Right kidney (tissue), 1 donor: ENCODE results near the gene EMC8.
A peak's percentile ranks its signal among the peaks of the same experiment; 100 is the strongest.

Experiments used
- DNase-seq: peaks from one replicate; pipeline ENCODE4 v3.0.0-alpha.2; 2016

The EMC8 gene

DNA sequence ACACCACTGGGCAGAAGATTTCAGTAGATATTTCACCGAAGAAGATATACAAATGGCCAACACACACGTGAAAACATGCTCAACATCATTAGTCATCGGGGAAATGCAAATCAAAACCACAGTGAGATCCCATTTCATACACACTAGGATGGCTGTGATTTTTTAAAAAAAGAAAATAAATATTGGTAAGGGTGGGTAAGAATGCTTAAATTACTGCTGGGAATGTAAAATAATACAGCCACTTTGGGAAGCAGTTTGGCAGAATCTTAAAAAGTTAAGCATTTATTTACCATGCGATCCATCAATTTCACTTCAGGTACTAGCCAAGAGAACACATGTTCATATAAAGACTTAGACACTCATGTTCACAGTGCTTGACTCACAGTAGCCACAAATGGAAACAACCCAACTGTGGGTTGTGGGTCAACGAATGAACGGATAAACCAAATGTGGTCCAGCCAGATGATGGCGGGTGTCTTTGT lies 42.0 kb downstream of the EMC8 start:
- no peak for DNase-seq

DNA sequence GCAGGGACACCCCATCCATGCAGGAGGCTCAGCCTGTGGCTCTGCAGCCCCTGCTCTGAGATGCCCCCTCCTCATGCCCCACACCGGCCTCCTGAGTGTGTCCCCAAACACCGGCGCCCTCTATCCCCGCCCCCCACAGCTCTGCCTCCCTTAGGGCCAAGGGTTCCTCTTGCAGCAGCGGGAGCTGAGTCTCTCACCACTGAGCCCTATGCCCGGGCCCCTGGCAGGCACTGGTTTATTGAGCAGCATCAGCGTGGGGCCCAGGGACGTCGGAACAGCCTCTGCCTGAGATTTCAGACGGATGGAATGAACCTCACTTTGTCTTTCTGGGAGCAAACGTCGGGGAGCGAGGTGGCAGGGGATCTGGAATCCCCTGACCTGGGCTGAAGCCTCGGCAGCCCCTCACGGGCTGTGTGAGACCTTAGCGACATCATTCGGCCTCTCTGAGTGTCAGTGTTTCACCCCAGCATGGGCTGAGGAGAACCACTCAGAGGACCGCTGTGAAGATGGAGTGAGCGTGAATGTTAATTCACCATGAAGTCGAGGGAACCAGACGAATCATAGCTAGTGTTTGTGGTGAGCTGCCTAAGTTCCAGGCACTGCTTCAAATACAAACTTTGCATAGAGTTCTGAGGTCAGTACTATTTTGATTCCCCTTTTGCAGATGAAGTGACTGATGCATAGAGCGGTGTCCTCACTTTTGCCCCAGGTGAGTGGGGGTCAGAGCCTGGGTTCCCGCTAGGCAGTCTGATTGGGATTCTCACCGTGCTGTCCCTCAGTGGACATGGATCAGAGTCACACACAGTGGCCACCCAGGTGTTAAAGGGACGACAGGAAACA lies 43.2 kb downstream of the EMC8 start:
- DNase-seq: no peak

DNA sequence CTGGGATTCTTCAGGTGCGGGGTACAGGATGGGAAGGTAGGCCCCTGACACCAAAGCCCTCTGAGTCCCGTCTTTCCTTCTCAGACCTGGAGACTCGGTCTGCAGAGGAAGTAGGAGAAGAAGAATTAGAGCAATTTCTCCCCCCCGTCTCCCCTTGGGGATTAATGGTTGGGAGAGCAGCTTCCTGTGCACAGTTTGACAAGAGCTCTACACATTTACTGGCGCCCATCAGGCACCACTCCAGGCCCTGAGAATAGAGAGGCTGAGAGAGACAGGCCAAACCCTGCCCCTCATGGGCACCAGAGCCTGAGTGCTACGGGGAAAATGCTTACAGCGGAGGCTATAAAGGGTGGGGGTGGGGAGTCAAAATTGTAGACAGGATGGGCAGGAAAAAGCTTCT lies 44.9 kb downstream of the EMC8 start:
- no peak for DNase-seq

DNA sequence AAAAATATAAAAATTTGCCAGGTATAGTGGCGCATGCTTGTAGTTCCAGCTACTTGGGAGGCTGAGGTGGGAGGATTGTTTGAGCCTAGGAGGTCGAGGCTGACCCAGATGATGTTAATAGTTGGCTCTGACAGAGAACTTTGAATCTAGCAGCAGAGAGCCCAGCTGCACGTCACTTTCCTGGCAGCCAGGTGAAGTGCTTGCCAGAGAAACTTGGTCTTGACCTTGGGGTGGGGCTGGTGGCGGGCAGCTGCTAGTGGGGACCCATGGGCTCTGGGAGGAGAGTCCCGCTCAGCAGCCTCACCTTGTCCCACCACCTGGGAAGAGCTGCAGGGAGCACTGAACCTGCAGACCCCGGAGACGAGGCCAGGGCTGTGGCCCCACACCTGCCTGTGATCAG lies 45.4 kb downstream of the EMC8 start:
- DNase-seq: no peak

DNA sequence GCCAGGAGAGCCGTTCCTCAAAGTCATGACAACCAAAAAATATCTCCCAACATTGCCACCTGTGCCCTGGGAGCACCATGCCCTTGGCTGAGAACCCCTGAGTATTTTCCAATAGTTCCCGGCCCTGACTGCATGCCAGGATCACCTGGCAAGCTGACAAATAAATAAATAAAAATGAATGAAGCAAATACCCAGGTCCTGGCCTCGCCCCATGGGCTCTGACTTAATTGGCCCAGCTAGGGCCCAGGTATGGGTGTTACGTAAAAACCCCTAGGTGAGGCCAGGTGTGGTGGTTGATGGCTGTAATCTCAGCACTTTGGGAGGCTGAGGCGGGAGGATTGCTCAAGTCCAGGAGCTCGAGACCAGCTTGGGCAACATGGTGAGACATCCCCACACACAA lies 45.8 kb downstream of the EMC8 start:
- no peak for DNase-seq

DNA sequence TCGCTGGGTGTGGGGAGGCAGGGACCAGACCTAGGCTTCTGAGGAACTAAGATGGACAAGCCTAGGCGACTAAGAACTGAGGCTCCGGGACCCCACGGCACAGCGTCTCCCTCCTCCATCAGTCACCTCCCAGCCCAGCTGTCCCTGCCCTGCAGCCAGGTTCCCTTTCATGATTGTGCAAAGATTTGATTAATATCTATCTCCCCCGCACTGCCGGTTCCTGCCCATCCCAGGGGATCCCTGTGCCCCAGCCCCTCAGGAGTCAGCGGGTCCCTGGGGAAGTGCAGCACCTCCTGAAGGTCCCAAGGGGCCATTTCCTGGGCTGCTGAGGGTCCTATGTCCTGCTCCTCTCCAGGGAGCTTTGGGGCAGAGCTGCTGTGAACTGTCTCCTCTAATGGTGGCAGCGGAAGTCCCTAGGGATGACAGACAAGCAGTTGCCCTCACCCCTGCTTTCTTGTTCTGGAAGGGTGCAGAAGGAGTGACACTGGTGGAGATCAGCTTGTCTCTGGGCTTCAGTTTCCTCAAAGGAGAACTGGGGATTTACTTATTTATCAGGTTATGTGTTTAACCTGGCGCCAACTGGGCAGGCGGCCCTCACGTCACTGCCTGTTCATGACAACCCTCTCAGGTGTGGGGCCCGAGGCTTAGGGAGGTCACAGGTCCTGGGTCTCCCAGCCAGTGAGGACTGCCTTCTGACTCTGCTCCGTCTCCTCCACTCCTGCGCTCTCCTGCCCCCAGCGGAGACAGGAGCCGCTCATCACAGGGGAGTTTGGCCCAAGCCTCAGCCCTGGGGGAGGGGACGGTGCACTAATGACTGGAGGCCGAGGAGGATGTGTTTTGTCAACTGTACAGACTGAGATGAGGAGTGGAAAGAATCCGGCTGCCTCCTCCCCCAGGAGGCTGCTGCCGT lies 46.6 kb downstream of the EMC8 start:
- peak; percentile 51 for DNase-seq

DNA sequence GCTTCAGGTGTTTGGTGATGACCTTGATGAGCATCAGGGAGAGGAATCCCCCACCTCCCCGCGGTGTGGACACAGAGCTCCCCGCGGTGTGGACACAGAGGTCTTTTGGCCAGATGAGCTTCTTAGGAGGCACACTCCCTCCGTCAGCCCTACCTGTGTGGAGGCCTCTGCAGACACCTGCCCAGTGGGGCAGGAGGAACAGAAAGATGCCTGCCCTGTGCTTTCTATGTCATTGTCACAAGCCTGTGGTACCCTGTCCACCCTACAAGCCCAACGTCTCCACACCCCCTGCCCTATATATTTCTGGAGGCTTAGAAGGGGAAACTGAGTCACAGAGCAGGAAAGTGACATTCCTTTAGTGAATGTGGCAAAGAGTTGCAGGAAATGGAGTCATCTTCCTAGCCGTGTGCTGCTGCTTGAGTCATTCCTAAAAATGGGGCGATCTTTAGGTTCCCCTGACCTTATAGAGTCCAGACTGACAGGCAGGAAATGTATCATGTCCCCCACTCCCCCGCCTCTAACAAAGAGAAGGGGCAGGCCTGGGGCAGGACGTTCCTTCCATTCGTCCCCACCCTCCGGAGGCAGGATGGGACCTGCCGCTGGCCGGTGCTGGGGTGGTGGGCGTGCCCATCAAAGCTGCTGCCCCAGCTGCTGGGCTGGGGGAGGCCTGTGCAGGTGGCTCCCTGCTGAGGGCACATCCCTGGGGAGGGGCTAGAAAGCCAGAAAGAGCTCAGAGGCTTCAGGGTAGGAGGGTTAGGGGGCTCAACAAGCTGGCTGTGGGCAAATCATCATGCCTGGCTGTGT lies 47.4 kb downstream of the EMC8 start:
- peak; percentile 29 for DNase-seq

DNA sequence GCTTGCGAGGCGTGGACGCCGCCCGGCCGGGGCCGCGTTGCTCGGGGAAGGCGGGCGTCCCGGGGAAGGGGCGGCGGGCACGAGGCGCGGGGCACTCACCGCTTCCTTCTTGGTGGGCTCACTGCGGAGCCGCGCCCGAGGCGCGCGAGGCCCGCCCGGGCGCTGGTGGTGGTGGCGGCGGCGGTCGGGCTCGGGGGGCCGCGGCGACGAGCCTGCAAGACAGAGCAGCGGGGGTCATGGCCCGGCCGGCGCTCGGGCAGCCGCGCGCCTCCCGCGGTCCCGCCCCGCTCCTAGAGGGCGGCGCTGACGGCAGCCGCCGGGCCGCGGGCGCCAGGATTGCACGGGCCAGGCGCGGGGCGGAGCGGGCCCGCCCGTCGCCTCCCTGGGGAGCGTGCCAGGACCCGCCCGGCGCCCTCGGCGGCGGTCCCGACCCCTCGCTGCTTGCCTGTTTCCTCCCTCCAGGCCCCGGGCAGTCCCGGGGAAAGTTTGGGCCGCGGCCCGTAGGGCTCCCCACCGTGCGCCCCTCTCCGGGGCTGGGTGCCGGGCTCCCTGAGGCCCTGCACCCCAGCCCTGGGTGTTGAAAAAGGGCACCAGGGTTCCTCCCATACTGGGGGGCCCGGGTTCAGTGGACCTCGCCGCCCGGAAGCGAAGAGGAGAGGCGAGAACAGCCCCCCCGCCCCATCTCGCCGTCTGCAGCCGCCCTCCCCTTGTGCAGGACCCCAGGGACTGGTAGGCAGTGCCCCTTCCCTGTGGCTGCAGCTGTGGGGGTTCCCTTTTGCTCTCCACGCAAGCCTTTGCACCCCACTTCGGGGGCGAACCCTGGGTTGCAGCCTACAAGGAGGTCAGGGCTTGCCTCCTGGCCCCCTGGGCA lies 48.3 kb downstream of the EMC8 start, which contains the start of gene C16orf74:
Gene C16orf74 (minus strand): TSS at position 270 of the 871 bp plus-strand sequence. CDS start 15,879 bp downstream, outside the sequence.
- DNase-seq: peak; percentile 48

DNA sequence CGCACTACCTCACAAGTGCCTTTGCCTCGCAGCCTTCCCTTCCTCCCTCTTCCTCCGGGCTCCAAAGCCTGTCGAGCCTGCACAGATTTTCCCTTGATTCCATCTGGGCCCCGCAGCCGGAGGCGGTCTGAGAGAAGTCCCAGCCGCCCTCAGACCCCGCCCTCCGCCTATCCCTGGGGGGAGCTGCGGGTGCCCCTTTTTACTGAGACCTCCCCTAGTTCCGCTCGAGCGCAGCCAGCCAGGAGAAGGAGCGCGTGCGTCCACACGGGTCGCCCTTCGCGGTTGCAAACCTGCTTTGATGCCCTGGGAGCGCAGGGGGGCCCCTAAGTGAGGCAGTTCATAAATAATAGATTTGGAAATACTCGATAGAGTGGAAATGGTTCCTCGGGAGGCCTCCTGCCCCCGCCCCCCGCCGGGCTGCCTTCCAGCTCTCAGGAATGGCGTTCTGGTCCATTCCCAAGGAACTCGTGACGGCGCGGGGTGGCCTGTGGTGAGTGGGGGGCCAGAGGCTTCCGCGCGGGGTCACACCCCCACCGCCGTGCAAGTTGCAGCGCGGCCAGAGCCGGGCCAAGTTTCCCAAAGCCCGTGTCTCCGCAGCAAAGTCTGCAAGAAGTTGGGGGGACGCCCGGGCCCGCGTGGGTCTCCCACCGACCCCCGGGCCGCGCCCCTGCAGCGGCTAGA lies 49.1 kb downstream of the EMC8 start:
- DNase-seq: peak; percentile 71

DNA sequence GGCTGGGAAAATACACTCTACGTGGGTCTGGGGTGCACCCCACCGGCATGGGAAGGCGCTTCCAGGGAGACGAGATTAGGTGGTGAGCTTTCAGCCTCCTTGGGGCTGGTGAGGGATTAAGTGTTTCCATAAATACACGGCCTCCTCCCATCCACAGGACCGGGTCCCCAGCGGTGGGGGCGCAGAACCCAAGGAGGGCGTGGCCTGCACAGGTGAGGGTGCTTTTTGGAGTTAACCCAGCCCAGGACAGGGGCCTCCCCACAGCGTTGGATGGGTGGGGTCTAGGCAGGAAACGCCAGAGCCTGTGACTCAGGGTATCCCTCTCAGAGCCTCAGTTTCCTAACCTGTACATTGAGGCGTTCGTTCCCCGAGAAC lies 49.6 kb downstream of the EMC8 start:
- DNase-seq: no peak

DNA sequence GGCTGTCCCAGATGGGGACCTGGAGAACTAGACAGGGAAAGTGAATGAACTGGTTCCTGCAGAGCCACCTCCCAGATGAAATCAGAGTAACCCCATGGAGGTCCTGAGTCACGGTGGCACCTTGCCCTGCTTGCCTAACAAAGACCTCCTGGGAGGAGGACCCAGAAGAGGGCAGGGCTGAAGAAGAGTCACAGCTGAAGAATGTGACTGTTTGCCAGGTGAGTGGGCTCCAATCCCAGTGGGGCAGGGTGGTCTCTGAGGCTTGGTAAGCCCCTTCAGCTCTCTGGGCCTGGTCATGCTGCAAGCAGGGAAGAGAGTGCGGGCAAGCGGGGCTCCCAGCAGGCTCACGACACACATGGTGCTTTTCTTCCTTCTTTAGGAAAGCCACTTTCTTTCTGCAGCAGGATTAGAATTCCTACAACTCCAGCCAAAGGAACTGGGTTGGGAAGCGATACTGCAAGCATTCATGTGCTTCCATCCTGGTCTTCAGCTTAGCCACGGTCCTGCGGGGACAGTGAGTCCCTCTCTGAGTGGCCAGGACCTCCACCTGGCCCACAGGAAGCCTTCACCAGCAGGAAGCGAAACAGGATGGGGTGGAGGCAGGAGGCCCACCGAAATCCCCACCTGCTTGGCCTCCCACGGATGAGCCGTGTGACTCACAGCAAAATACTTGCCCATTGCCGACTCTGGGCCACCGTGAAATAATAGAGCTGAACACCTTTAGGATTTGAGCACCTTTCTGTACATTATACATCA lies 52.7 kb downstream of the EMC8 start:
- DNase-seq: no peak

DNA sequence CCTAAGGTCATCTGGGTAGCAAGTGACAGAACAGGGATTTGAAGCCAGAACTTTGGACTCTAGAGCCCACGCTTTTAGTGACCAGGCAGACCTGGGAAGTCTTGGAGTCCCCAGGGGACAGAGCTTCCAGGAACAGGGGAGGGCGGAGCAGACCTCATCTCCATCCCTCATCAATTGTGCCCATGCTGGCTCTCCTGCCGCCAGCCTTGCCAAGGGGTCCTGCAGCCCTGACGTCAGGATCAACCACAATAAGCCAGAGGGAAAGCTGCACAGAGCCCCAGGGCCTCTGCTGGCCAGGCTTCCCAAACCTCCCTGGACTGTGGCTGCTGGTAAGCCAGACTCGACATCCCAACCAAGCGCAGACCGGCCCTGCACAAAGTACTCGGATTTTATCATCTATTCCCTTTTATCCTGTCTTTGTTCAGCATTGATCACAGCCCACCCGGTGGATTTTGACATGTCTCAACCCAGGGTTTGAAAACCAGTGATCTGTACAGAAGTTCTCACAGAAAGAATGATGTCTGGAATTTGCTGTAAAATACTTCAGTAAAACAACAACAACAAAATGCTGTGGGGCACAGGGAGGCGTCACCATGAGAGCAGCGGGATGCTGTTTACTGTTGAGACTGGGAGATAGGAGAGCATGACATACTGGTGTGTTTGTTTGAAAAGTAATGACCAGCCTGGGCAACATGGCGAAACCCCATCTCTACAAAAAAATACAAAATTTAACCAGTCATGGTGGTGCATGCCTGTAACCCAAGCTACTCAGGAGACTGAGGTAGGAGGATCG lies 60.2 kb downstream of the EMC8 start:
- no peak for DNase-seq

DNA sequence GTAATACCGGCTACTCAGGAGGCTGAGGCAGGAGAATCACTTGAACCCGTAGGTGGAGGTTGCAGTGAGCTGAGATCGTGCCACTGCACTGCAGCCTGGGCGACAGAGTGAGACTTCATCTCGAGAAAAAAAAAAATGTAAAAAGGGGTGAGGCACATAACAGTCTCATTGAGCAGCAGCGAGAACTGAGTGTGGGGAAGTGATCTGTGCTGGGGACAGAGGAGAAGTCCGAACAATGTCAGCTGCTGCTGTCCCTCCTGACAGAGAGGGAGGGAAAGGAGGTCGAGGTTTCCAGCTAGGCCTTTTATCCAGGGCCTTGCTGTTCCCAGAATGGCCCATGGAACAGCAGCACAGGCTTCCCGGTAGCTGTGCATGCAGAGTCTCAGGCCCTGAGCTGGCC lies 62.4 kb downstream of the EMC8 start:
- no peak for DNase-seq

DNA sequence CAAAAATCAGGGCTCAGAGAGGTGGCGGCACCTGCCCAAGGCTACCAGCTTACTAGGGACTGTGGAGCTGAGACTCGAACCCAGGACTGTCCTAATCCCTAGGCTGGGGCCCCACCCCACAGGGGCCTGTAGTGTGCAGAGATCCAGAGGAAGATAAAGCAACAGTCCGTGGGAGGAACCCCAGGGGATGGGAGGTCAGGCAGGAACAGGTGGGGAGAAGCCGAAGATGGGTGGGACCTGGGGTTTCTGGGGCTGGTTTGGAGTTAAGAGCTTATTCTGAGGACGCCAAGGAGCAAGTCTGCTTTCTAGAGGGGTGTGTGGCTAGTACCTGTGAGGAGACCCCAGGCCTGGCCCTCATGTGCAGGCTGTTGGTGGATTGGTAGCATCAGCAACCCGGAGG lies 63.4 kb downstream of the EMC8 start:
- DNase-seq: no peak

DNA sequence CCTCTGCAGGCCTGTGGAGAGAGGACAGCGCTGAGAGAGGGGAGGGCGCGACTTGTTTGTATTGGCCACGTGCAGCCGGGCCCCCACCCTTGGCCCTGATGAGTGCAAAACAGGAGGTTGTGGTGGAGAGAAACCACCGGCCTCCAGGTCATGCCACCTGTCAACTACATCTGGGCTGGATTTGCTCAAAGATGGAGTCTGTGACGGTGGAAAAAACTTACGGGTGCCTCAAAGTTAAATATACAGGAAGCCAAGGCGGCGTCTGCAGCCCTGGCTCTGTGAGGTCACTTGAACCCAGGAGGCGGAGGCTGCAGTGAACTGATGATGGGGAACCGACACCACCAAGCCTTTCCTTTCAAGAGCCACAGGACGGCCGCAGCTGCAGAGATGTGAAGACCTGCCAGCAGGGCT lies 64.1 kb downstream of the EMC8 start:
- DNase-seq: no peak

DNA sequence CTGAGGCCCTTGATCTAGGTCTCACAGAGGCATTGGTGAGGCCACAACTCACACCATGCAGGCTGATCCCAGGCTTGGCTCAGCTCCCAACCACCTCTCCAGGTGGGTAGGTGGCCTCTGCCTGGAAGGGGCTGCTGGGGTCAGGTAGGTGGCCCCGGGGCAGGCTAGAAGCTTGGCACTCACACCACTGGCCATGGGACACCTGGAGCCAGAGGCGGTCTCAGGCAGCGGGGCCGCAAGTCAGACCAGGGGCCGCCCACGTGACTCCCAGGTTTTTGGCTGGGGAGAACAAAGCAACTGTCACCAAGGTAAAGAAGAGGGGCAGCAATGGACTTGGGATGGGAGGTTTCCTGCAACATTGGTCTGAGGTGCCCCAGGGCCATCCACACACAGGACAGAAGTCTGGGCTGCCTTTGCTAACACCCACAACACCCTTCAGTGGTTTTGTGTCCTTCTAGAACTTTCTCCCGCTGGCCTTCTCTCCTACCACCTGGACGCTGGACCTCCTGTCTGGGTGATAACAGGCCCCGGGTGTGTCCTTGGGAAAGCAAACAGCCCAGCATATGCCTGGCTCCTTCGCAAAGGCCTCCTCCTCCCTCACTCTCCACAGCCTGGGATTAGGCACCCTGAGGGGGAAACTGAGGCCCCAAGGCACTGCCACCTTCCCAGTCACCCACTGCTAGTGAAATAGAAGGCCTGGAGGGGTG lies 64.9 kb downstream of the EMC8 start:
- no peak for DNase-seq

DNA sequence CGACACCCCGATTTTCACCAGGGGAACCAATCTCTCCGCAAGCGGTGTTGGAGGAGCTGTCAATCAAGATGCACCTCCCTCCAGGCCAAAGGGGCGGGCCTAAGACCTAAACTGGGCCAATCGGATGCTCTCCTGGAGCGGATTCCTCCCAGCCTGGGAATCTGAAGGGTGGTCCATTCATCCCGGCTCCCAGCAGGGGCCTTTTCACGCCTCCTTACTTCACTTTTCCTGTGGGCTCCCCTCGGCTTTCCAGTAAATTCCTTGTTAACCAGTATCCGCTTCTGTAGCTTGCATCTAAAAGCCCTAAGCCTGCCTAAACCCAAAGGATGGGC lies 65.5 kb downstream of the EMC8 start:
- no peak for DNase-seq

DNA sequence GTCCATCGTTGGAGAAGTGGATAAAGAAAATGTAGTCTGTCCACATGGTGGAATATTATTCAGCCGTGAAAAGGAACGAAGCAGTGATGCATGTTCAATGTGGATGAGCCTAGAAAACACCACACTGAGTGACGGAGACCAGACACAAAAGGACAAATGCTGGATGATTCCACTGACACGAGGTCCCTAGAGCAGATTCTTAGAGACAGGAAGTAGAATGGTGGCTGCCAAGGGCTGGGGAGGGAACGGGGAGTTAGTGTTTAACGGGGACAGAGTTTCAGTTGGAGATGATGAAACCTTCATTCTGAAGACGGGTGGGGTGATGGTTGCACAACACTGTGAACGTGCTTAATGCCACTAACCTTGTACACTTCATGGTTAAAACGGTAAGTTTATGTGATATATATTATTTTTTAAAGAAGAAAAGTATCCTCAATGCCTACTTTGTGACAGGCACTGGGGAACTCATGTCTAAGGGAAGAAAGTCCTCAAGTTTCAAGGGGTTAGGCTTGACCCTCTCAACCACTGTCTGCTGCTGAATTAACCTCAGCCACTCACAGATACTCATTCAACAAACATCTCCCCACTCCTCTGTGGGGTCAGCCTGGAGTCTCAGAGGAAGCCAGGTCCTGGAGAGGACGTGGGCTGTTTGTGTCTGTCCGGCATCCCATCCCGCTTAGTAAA lies 66.0 kb downstream of the EMC8 start:
- DNase-seq: no peak
